ENCODE data around the gene MSI2.

DNA sequence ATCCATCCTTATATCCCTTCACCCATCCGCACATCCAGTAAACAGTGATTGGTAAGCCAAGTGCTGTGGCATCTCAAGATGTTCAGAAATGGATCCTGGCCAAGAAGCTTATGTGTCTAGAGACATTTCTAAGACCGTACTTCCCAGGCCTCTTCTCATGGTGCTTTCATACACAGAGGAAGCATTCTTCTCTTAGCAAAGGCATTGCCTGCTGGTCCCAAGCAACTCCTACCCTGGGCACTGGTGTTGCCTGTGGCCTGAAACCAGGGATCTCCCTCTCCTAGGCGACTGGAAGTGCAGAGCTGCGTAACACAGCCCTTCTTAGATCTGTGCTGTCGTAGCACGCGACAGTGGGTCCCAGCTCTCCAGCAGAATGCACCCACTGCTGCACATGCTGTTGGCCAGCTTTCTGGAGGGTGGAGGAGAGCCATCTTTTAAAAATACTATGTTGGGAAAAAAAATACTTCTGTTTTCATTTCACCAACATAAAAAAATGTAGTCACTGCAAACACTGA is 305.9 kb downstream of the MSI2 start:
- TF ChIP-seq RAD21 (IDR thresholded peaks at IDR 0.05; ENCODE audit: low read length) (no peak), TAF1 (IDR thresholded peaks at IDR 0.05; ENCODE audit: borderline replicate concordance, low read depth, low read length) (no peak), MAX (IDR thresholded peaks at IDR 0.05; ENCODE audit: low read depth) (no peak), SIN3A (IDR thresholded peaks at IDR 0.05; ENCODE audit: borderline replicate concordance, low read depth, low read length) (no peak), ELF1 (IDR thresholded peaks at IDR 0.05) (no peak), RXRA (IDR thresholded peaks at IDR 0.05; ENCODE audit: borderline replicate concordance, low read depth) (no peak), CTCF (IDR thresholded peaks at IDR 0.05) (no peak), USF1 (IDR thresholded peaks at IDR 0.05; ENCODE audit: borderline replicate concordance, low read depth) (no peak), MXI1 (IDR thresholded peaks at IDR 0.05; ENCODE audit: low read depth, low read length) (no peak), RCOR1 (IDR thresholded peaks at IDR 0.05; ENCODE audit: low read length) (no peak), EZH2phosphoT487 (IDR thresholded peaks at IDR 0.05; ENCODE audit: borderline replicate concordance, low read depth) (no peak), EP300 (IDR thresholded peaks at IDR 0.05; ENCODE audit: borderline replicate concordance in 1 of 2, low read depth in 1 of 2, low read length in 1 of 2) (no peak; a peak in 1 of 4 replicates), GABPA (IDR thresholded peaks at IDR 0.05; ENCODE audit: low read depth) (no peak)
- TF ChIP-seq, protein P1, sequence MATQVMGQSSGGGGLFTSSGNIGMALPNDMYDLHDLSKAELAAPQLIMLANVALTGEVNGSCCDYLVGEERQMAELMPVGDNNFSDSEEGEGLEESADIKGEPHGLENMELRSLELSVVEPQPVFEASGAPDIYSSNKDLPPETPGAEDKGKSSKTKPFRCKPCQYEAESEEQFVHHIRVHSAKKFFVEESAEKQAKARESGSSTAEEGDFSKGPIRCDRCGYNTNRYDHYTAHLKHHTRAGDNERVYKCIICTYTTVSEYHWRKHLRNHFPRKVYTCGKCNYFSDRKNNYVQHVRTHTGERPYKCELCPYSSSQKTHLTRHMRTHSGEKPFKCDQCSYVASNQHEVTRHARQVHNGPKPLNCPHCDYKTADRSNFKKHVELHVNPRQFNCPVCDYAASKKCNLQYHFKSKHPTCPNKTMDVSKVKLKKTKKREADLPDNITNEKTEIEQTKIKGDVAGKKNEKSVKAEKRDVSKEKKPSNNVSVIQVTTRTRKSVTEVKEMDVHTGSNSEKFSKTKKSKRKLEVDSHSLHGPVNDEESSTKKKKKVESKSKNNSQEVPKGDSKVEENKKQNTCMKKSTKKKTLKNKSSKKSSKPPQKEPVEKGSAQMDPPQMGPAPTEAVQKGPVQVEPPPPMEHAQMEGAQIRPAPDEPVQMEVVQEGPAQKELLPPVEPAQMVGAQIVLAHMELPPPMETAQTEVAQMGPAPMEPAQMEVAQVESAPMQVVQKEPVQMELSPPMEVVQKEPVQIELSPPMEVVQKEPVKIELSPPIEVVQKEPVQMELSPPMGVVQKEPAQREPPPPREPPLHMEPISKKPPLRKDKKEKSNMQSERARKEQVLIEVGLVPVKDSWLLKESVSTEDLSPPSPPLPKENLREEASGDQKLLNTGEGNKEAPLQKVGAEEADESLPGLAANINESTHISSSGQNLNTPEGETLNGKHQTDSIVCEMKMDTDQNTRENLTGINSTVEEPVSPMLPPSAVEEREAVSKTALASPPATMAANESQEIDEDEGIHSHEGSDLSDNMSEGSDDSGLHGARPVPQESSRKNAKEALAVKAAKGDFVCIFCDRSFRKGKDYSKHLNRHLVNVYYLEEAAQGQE (IDR thresholded peaks at IDR 0.05; ENCODE audit: low read depth, low read length): no peak
